ENCODE results near the gene AKT2. TPM values are rescaled to one million over a fixed set of nuclear protein-coding genes. Genes with fewer than 3 reads are reported as not detected.

Gene AKT2
- total RNA-seq, 1 experiment from 2014 or later: 150 TPM

DNA sequence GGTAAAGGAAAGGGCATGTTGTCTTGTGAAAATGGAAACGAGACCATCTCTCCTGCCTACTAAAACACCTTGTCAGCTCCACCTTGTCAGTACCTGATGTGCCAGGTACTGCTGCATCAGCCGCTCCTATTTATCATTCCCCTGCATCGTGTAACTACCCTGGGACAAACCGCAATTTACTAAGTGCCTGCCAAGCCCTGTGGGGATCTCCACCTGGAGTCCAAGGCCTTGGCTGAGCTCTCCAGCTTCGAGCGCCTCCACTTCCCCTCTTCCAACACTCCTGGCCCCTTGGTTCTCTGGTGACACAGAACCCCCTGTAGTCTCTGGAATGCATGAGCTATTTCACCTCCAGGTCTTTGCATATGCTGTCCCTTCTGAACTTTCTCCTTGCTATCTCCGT, 32.8 kb downstream of the AKT2 start:
- peak; percentile 55 for DNase-seq
- Histone ChIP-seq H2BK5ac (ENCODE audit: insufficient read length, low read length) (no peak overlapping the region), H4K5ac (ENCODE audit: insufficient read length, low read depth, low read length) (no peak overlapping the region), H3K14ac (ENCODE audit: insufficient read depth, low read length) (no peak overlapping the region), H3K79me2 (ENCODE audit: insufficient read depth, low read length) (no peaks in the 10 kb centered on the region), H3K23ac (ENCODE audit: insufficient read length, low read depth, low read length) (no peak overlapping the region), H4K20me1 (ENCODE audit: control insufficient read depth, insufficient read depth, insufficient read length) (peaks cover 2% of the 10 kb centered on the region), H3K9ac (ENCODE audit: extremely low read depth, insufficient read length, low read length) (no peak overlapping the region), H3T11ph (ENCODE audit: low read length) (no peak overlapping the region), H3K18ac (ENCODE audit: insufficient read length, low read depth, low read length) (no peak overlapping the region), H3K27ac (ENCODE audit: insufficient read length, low read depth, low read length) (no peak overlapping the region), H2BK15ac (ENCODE audit: low read depth, low read length) (no peak overlapping the region), H3K9me3 (ENCODE audit: control insufficient read depth, low read depth, low read length) (no peaks in the 10 kb centered on the region), H2BK20ac (ENCODE audit: low read depth, low read length, poor library complexity, severe bottlenecking) (no peak overlapping the region), H3K4me1 (ENCODE audit: insufficient read depth, low read length) (peaks cover 2% of the 10 kb centered on the region; the same call in 1 of the 2 replicates), H3K79me1 (ENCODE audit: insufficient read depth, low read depth, low read length, poor library complexity, severe bottlenecking) (peaks cover 2% of the 10 kb centered on the region), H4K8ac (replicated peaks; ENCODE audit: insufficient read length, low read depth, low read length) (no peak overlapping the region), H3K4me2 (ENCODE audit: insufficient read depth, insufficient read length, low read length) (peak overlapping the region; percentile 10), H2AFZ (ENCODE audit: low read length) (no peak overlapping the region), H2BK120ac (ENCODE audit: low read depth, low read length, poor library complexity, severe bottlenecking) (no peak overlapping the region), H2AK5ac (ENCODE audit: insufficient read length, low read length) (no peak overlapping the region), H3K4ac (ENCODE audit: low read depth, low read length) (no peak overlapping the region), H3K56ac (ENCODE audit: insufficient read length, low read depth, low read length) (no peak overlapping the region), H2BK12ac (ENCODE audit: insufficient read length, low read depth, low read length) (no peak overlapping the region), H4K91ac (ENCODE audit: insufficient read length, low read depth, low read length) (no peak overlapping the region), H3K27me3 (ENCODE audit: insufficient read depth, low read length) (no peaks in the 10 kb centered on the region), H3K23me2 (ENCODE audit: insufficient read length, low read depth, low read length, poor library complexity, severe bottlenecking) (no peaks in the 10 kb centered on the region)
- no peaks in the 10 kb centered on the region for H3K27me3 Mint-ChIP-seq (ENCODE audit: low read depth)
- H3K9me3 Mint-ChIP-seq: no peaks in the 10 kb centered on the region
- 0 out of 5 replicates have a peak overlapping the region, but pooled peaks of 1 of the 2 experiments have one; percentile 6 for H3K4me3 Mint-ChIP-seq
- peaks cover 19 to 60% (median 42%) of the 10 kb centered on the region in 3 experiments for H3K36me3 Mint-ChIP-seq (ENCODE audit: insufficient read depth in 1 of 3, low read depth in 3 of 3)
- peak overlapping the region; percentile 30 to 93 (median 54); a peak in 6 of 7 replicates for H3K27ac Mint-ChIP-seq
- peaks cover 16 to 19% of the 10 kb centered on the region in 2 experiments for H3K4me1 Mint-ChIP-seq
- no CpG with 5 or more reads among the region's 7 CpGs for WGBS (ENCODE audit: extremely low coverage, insufficient read length, low lambda C conversion rate)
- TF ChIP-seq, protein P1, sequence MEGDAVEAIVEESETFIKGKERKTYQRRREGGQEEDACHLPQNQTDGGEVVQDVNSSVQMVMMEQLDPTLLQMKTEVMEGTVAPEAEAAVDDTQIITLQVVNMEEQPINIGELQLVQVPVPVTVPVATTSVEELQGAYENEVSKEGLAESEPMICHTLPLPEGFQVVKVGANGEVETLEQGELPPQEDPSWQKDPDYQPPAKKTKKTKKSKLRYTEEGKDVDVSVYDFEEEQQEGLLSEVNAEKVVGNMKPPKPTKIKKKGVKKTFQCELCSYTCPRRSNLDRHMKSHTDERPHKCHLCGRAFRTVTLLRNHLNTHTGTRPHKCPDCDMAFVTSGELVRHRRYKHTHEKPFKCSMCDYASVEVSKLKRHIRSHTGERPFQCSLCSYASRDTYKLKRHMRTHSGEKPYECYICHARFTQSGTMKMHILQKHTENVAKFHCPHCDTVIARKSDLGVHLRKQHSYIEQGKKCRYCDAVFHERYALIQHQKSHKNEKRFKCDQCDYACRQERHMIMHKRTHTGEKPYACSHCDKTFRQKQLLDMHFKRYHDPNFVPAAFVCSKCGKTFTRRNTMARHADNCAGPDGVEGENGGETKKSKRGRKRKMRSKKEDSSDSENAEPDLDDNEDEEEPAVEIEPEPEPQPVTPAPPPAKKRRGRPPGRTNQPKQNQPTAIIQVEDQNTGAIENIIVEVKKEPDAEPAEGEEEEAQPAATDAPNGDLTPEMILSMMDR (conservative IDR thresholded peaks at IDR 0.05): no peak
